Suprapubic skin (tissue), 4 donors: ENCODE results near the gene XRRA1.

Experiments
- POLR2A ChIP-seq, 2 donors: fragments of 450-650 bp; IDR thresholded peaks; one replicate each; pipeline ENCODE4 v1.6.1; 2017; ENCODE audit warnings: antibody characterized with exemption in 2 of 2, mild to moderate bottlenecking in 2 of 2, moderate library complexity in 2 of 2
- POLR2AphosphoS5 ChIP-seq, 3 donors: sonication (generic); formaldehyde crosslinking; IDR thresholded peaks; one replicate each; pipeline ENCODE4 v1.6.1; 2017; ENCODE audit warnings: antibody characterized with exemption in 3 of 3
- TF ChIP-seq, protein P1 (sequence below), 2 donors: fragments of 200-600 bp in 1 of 2; fragments of 450-650 bp in 1 of 2; sonication (generic) in 1 of 2; IDR thresholded peaks; one replicate each; pipeline ENCODE4 v1.5.1; 2016 to 2019; ENCODE audit warnings: antibody characterized with exemption in 2 of 2, mild to moderate bottlenecking in 1 of 2, moderate library complexity in 1 of 2

GRCh38 chr11:74971424-74971823 is 22.5 kb upstream of the XRRA1 start:
- TF ChIP-seq, protein P1, sequence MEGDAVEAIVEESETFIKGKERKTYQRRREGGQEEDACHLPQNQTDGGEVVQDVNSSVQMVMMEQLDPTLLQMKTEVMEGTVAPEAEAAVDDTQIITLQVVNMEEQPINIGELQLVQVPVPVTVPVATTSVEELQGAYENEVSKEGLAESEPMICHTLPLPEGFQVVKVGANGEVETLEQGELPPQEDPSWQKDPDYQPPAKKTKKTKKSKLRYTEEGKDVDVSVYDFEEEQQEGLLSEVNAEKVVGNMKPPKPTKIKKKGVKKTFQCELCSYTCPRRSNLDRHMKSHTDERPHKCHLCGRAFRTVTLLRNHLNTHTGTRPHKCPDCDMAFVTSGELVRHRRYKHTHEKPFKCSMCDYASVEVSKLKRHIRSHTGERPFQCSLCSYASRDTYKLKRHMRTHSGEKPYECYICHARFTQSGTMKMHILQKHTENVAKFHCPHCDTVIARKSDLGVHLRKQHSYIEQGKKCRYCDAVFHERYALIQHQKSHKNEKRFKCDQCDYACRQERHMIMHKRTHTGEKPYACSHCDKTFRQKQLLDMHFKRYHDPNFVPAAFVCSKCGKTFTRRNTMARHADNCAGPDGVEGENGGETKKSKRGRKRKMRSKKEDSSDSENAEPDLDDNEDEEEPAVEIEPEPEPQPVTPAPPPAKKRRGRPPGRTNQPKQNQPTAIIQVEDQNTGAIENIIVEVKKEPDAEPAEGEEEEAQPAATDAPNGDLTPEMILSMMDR (IDR thresholded peaks at IDR 0.05), result no peak
- no peak for TF ChIP-seq POLR2A (IDR thresholded peaks at IDR 0.05)
- TF ChIP-seq POLR2AphosphoS5 (IDR thresholded peaks at IDR 0.05), result no peak
